ENCODE results near the gene CABLES2.

CABLES2 gene, protein sequence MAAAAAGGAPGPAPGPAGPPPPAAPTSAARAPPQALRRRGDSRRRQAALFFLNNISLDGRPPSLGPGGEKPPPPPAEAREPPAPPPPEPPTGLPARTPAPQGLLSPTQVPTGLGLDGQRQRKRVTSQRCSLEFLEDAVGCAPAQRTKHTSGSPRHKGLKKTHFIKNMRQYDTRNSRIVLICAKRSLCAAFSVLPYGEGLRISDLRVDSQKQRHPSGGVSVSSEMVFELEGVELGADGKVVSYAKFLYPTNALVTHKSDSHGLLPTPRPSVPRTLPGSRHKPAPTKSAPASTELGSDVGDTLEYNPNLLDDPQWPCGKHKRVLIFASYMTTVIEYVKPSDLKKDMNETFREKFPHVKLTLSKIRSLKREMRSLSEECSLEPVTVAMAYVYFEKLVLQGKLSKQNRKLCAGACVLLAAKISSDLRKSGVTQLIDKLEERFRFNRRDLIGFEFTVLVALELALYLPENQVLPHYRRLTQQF

GRCh38 chr20:62407221-62407992, at the start of gene CABLES2:
TSS of gene CABLES2 (minus strand) at chr20:62407285. CDS start at chr20:62407276, 9 bp downstream.
- no peaks in the 10 kb centered on the region for H3K27me3 Mint-ChIP-seq (ENCODE audit: low read depth)
- H3K27ac Mint-ChIP-seq: peak within 1 kb of the TSS; percentile 85
- H3K36me3 Mint-ChIP-seq (ENCODE audit: low read depth): no peaks in the 10 kb centered on the region
- H3K9me3 Mint-ChIP-seq: no peaks in the 10 kb centered on the region
- H3K4me3 Mint-ChIP-seq: peak within 1 kb of the TSS; percentile 84
- H3K4me1 Mint-ChIP-seq (ENCODE audit: low read depth): peaks cover 17% of the 10 kb centered on the region

GRCh38 chr20:62455929-62456328, 48.8 kb upstream of the CABLES2 start:
- Mint-ChIP-seq H3K9me3 (no peaks in the 10 kb centered on the region), H3K27me3 (ENCODE audit: low read depth) (peaks cover 3% of the 10 kb centered on the region), H3K4me3 (no peak overlapping the region), H3K27ac (no peak overlapping the region), H3K4me1 (ENCODE audit: low read depth) (no peaks in the 10 kb centered on the region), H3K36me3 (ENCODE audit: low read depth) (no peaks in the 10 kb centered on the region)

GRCh38 chr20:62454904-62455636, 48.0 kb upstream of the CABLES2 start:
- Mint-ChIP-seq H3K4me1 (ENCODE audit: low read depth) (no peaks in the 10 kb centered on the region), H3K4me3 (no peak overlapping the region)

GRCh38 chr20:62453186-62453808, 46.2 kb upstream of the CABLES2 start:
- Mint-ChIP-seq H3K4me1 (ENCODE audit: low read depth) (no peaks in the 10 kb centered on the region), H3K27ac (no peak overlapping the region), H3K4me3 (no peak overlapping the region), H3K9me3 (no peaks in the 10 kb centered on the region), H3K36me3 (ENCODE audit: low read depth) (no peaks in the 10 kb centered on the region), H3K27me3 (ENCODE audit: low read depth) (peaks cover 3% of the 10 kb centered on the region)

More at GRCh38 chr20:62454904-62455636, 48.0 kb upstream of the CABLES2 start:
- H3K27me3 Mint-ChIP-seq (ENCODE audit: low read depth): peaks cover 3% of the 10 kb centered on the region
- no peaks in the 10 kb centered on the region for H3K9me3 Mint-ChIP-seq
- no peaks in the 10 kb centered on the region for H3K36me3 Mint-ChIP-seq (ENCODE audit: low read depth)
- no peak overlapping the region for H3K27ac Mint-ChIP-seq

- no peaks in the 10 kb centered on the region for H3K4me1 Mint-ChIP-seq (ENCODE audit: low read depth)
- H3K4me3 Mint-ChIP-seq: no peak overlapping the region
- peaks cover 3% of the 10 kb centered on the region for H3K27me3 Mint-ChIP-seq (ENCODE audit: low read depth)
- no peak overlapping the region for H3K27ac Mint-ChIP-seq
- H3K9me3 Mint-ChIP-seq: no peaks in the 10 kb centered on the region
- H3K36me3 Mint-ChIP-seq (ENCODE audit: low read depth): no peaks in the 10 kb centered on the region
These were observed 45.5 kb upstream of the CABLES2 start for GRCh38 chr20:62452475-62453095.

DNA sequence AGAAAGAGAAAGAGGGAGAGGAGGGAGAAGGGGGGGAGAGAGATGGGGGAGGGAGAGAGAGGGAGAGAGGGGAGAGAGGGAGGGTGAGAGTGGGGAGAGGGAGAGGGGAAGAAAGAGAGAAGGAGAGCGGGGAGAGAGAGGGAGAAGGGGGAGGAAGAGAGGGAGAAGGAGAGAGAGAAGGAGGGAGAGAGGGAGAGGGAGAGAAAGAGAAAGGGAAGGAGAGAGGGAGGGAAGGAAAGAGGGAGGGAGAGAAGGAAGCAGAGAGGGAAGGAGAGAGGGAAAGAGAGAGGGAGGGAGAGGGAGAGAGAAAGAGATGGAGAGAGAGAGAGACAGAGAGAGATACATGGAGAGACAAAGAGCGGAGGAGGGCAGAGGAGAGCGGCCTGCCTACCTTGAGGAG, 44.9 kb upstream of the CABLES2 start:
- Mint-ChIP-seq H3K27me3 (ENCODE audit: low read depth) (peaks cover 3% of the 10 kb centered on the region), H3K4me3 (no peak overlapping the region), H3K9me3 (no peaks in the 10 kb centered on the region), H3K36me3 (ENCODE audit: low read depth) (no peaks in the 10 kb centered on the region), H3K4me1 (ENCODE audit: low read depth) (no peaks in the 10 kb centered on the region), H3K27ac (no peak overlapping the region)

DNA sequence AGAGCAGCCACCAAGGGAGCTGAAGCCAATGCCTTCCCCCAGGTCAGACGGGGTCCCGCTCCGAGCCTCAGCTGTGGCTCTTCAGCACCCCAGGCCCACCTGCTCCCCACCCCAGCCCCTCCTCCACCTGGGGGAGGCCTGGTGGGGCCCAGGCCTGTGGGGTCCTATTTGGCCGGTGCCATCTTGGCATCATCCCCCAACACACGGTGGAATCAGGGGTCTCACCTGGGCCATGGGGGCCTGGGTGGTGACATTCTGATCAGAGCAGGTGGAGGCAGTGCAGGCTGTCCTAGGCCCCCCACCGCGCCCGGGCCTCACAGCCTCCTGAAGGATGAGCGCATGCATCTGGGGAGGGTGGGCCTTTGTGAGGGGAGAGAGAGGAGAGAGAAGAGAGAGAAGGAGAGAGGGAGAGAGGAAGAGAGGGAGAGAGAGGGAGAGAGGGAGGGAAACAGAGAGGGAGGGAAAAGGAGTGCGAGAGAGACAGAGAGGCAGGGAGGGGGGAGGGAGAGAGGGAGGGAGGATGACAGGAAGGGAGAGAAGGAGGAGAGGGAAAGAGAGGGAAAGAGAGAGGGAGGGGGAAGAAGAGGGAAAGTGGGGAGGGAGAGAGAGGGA, 44.2 kb upstream of the CABLES2 start:
- H3K4me3 Mint-ChIP-seq: no peak overlapping the region
- no peak overlapping the region for H3K27ac Mint-ChIP-seq
- H3K36me3 Mint-ChIP-seq (ENCODE audit: low read depth): no peaks in the 10 kb centered on the region
- no peaks in the 10 kb centered on the region for H3K9me3 Mint-ChIP-seq
- H3K27me3 Mint-ChIP-seq (ENCODE audit: low read depth): peaks cover 3% of the 10 kb centered on the region
- no peaks in the 10 kb centered on the region for H3K4me1 Mint-ChIP-seq (ENCODE audit: low read depth)

GRCh38 chr20:62449951-62450691, 43.0 kb upstream of the CABLES2 start:
- Mint-ChIP-seq H3K9me3 (no peaks in the 10 kb centered on the region), H3K27me3 (ENCODE audit: low read depth) (peaks cover 3% of the 10 kb centered on the region), H3K27ac (no peak overlapping the region), H3K36me3 (ENCODE audit: low read depth) (no peaks in the 10 kb centered on the region), H3K4me1 (ENCODE audit: low read depth) (no peaks in the 10 kb centered on the region), H3K4me3 (no peak overlapping the region)

DNA sequence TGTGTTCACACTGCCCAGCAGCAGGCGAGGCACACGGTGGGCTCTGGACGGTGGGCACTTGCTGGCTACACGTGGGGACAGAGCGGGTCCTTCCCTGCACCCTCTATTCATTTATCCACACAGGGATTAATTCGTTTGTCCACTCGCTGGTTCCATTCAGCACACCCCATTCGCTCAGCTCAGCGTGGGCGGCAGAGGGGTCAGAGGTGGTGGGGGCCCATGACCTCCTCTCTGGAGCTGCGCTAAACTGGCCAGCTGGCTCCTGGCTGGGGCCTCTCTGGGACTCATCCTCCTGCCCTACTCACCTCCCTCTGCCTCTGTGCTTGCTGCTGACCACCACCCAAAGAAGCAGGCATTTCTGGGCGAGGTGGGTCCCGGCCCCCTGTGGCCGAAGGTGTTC, 41.7 kb upstream of the CABLES2 start:
- Mint-ChIP-seq H3K9me3 (no peaks in the 10 kb centered on the region), H3K36me3 (ENCODE audit: low read depth) (no peaks in the 10 kb centered on the region), H3K27ac (no peak overlapping the region)

DNA sequence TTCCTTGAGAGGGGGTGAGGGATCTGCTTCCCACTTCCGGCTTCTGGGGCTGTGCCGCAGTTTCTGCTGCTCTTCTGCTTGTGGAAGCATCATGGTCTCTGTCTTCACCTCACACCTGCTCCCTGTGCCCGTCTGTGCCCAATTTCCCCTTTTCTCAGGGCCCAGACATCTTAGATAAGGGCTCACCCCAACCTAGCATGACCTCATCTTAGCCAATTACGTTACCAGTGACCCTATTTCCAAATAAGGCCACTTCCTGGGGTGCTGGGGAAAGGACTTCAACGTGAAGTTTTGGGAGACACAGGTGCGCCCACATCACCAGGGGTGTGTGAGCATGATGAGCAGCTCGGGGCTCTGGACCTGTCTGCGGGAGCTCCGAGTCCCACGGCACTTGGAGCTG, 41.0 kb upstream of the CABLES2 start:
- H3K4me3 Mint-ChIP-seq: no peak overlapping the region
- no peaks in the 10 kb centered on the region for H3K27me3 Mint-ChIP-seq (ENCODE audit: low read depth)
- H3K36me3 Mint-ChIP-seq (ENCODE audit: low read depth): no peaks in the 10 kb centered on the region
- no peak overlapping the region for H3K27ac Mint-ChIP-seq
- H3K4me1 Mint-ChIP-seq (ENCODE audit: low read depth): no peaks in the 10 kb centered on the region
- no peaks in the 10 kb centered on the region for H3K9me3 Mint-ChIP-seq

More for the DNA sequence above, 41.7 kb upstream of the CABLES2 start:
- H3K27me3 Mint-ChIP-seq (ENCODE audit: low read depth): no peaks in the 10 kb centered on the region
- no peak overlapping the region for H3K4me3 Mint-ChIP-seq
- no peaks in the 10 kb centered on the region for H3K4me1 Mint-ChIP-seq (ENCODE audit: low read depth)

- Mint-ChIP-seq H3K9me3 (no peaks in the 10 kb centered on the region), H3K27ac (no peak overlapping the region), H3K27me3 (ENCODE audit: low read depth) (no peaks in the 10 kb centered on the region), H3K4me3 (no peak overlapping the region), H3K4me1 (ENCODE audit: low read depth) (no peaks in the 10 kb centered on the region), H3K36me3 (ENCODE audit: low read depth) (no peaks in the 10 kb centered on the region)
These were observed 40.1 kb upstream of the CABLES2 start for GRCh38 chr20:62446888-62447869.

DNA sequence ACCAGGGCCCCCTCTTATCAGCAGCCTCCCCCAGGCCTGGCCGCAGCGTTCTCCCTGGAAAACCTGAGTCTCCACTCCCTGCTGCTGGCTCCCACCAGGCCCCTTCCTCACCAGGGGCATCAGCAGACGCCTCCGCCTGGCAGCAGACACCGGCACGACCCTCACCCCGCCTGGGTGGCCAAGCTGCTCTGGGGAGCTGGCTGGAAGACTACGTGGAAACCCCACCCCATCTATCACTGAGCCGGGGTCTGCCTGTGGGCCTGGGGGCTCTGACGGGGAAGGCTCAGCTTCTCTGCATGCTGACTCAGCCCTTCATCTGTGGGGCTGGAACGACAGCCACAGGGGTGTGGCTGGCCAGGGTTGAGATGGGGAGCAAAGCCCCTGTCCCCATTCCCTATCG, 39.4 kb upstream of the CABLES2 start:
- H3K4me1 Mint-ChIP-seq (ENCODE audit: low read depth): no peaks in the 10 kb centered on the region
- no peaks in the 10 kb centered on the region for H3K36me3 Mint-ChIP-seq (ENCODE audit: low read depth)
- no peaks in the 10 kb centered on the region for H3K27me3 Mint-ChIP-seq (ENCODE audit: low read depth)
- no peak overlapping the region for H3K4me3 Mint-ChIP-seq
- H3K9me3 Mint-ChIP-seq: no peaks in the 10 kb centered on the region
- no peak overlapping the region for H3K27ac Mint-ChIP-seq
